Bronchial epithelial cell (primary cell): Measurements from ENCODE around the gene KCNK10. TPM values are rescaled to one million over a fixed set of nuclear protein-coding genes. Genes with fewer than 3 reads are reported as not detected.

ENCODE experiments used
- DNase-seq: peaks from one replicate; pipeline ENCODE4 v3.0.0-alpha.2; 2010; ENCODE audit warnings: low read depth
- FAIRE-seq: peaks from 2 replicates; lab custom pipeline; 2011; peaks lifted over from hg19 to GRCh38; lab: Jason Lieb, UNC
- H3K27me3 ChIP-seq: 2 replicates; pipeline ENCODE4 v1.5.1; 2011; ENCODE audit warnings: low read length; ENCODE audit not compliant: control insufficient read depth, insufficient read depth
- H3K36me3 ChIP-seq: 2 replicates; pipeline ENCODE4 v1.5.1; 2011; ENCODE audit warnings: low read length; ENCODE audit not compliant: control insufficient read depth, insufficient read depth
- H3K4me3 ChIP-seq: 2 replicates; pipeline ENCODE4 v1.5.1; 2011; ENCODE audit warnings: mild to moderate bottlenecking, low read depth, low read length, control low read depth
- total RNA-seq: library from RNA; depleted of rRNA; stranded (reverse); fragments of >200 nt; gene quantifications from 2 replicates; pipeline ENCODE4 v1.2.1, GENCODE V29; 2014
- TF ChIP-seq, protein P1 (sequence below): IDR thresholded peaks from 2 replicates; pipeline ENCODE4 v1.5.1; 2011; ENCODE audit warnings: mild to moderate bottlenecking, moderate library complexity, low read length, control low read depth, inconsistent platforms; ENCODE audit not compliant: insufficient read depth, severe bottlenecking

KCNK10 gene
- total RNA-seq, 1 donor from 2014 or later: not detected

DNA sequence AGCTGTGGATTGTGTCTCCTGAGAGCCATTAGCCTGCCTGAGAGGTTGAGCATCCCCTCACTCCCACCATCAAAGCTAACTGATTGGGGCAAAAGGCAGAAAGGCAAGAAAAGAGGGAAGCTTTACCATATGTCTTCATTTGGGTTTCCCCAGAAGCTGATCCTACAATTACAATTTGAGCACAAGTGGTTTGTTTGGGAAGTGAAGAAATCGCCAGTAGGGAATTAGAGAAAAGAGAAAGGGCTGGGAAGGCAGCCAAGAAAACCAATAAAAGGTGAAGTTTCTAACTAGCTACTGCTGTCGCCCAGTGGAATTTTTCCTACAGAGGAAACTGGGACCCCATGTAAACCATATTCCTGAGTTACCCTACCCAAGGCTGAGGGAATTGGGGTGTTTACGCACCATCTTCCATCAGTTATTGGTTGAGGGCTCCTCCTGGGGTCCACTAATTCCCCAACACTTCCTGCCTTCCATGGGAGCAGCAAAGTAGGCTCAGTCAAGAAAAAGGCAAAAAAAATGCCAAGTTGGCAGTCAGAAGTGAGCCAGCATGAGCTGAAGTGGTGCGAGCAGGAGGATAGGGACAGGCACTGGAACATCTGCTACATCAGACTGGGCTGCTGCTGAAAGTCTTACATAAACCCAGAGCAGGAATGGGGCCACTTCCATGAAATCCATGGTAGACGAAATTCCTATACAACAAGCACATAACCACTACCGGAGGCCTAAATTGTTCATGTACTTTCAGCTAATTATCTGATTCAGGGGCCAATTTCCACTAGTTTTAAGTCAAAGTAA, 17.3 kb downstream of the KCNK10 start:
- DNase-seq: no peak
- H3K4me3 ChIP-seq: no peak overlapping the region
- H3K36me3 ChIP-seq: no peaks in the 10 kb centered on the region
- H3K27me3 ChIP-seq: no peaks in the 10 kb centered on the region
- TF ChIP-seq, protein P1, sequence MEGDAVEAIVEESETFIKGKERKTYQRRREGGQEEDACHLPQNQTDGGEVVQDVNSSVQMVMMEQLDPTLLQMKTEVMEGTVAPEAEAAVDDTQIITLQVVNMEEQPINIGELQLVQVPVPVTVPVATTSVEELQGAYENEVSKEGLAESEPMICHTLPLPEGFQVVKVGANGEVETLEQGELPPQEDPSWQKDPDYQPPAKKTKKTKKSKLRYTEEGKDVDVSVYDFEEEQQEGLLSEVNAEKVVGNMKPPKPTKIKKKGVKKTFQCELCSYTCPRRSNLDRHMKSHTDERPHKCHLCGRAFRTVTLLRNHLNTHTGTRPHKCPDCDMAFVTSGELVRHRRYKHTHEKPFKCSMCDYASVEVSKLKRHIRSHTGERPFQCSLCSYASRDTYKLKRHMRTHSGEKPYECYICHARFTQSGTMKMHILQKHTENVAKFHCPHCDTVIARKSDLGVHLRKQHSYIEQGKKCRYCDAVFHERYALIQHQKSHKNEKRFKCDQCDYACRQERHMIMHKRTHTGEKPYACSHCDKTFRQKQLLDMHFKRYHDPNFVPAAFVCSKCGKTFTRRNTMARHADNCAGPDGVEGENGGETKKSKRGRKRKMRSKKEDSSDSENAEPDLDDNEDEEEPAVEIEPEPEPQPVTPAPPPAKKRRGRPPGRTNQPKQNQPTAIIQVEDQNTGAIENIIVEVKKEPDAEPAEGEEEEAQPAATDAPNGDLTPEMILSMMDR: no peak
- FAIRE-seq: no peak

DNA sequence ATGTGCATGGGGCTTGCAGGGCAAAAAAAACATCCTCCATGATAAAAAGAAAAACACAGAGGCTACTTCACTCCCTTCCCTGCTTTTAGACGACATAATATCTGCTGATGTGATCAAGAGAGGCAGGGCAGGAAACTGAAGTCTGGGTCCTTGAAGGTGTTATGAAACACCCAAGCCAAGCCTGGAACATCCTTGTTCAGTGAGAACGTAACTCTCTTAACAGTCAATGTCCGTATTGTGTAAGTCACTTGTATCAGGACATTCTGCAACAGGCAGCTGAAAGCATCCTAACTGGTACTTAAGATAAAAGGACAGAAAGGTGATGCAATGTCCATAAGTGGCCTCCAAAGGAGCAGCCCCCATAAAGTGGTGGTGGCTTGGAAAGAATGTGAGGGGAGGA, 20.0 kb downstream of the KCNK10 start:
- DNase-seq (no peak), FAIRE-seq (no peak)
- Histone ChIP-seq H3K27me3 (no peaks in the 10 kb centered on the region), H3K36me3 (no peaks in the 10 kb centered on the region), H3K4me3 (no peak overlapping the region)
- TF ChIP-seq, protein P1: no peak

DNA sequence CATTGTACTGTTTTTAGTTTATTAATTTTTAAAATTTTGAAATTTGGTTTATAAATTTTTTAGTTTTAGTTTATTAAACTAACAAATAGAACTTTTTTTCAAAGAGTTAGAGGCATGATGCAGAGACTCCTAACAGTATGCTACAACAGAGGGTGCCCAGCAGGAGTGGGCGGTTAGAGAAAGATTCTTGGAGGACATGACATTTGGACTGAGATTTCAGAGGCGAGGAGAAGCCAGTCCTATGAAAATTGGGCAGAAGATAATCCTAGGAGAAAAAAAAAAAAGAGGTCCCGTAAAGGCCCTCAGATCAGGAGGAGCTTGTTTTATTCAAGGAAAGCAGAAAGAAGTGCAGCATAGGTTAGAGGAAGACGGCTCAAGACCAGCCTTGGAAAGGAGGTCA, 21.7 kb downstream of the KCNK10 start:
- no peaks in the 10 kb centered on the region for H3K27me3 ChIP-seq
- FAIRE-seq: no peak
- DNase-seq: no peak
- TF ChIP-seq, protein P1: no peak
- H3K4me3 ChIP-seq: no peak overlapping the region
- no peaks in the 10 kb centered on the region for H3K36me3 ChIP-seq

DNA sequence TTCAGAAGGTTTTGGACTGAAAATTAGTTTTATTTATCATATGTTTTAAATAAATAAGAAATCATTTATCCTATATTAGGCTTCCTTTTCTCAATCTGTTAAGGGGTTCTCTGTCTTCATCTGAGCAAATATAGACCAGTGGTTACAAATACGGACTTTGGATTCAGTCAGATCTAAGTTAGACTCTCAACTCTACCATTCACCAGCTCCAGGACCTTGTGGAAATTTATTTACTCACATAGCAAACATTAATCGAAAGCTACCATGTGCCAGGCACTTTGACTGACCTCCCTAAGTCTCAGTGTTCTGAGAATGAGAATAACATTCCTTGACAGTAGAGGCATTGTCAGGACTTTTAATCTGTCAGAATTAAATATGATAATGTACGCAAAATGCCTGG, 22.3 kb downstream of the KCNK10 start:
- no peaks in the 10 kb centered on the region for H3K36me3 ChIP-seq
- TF ChIP-seq, protein P1: no peak
- FAIRE-seq (no peak), DNase-seq (no peak)
- no peak overlapping the region for H3K4me3 ChIP-seq
- H3K27me3 ChIP-seq: no peaks in the 10 kb centered on the region

DNA sequence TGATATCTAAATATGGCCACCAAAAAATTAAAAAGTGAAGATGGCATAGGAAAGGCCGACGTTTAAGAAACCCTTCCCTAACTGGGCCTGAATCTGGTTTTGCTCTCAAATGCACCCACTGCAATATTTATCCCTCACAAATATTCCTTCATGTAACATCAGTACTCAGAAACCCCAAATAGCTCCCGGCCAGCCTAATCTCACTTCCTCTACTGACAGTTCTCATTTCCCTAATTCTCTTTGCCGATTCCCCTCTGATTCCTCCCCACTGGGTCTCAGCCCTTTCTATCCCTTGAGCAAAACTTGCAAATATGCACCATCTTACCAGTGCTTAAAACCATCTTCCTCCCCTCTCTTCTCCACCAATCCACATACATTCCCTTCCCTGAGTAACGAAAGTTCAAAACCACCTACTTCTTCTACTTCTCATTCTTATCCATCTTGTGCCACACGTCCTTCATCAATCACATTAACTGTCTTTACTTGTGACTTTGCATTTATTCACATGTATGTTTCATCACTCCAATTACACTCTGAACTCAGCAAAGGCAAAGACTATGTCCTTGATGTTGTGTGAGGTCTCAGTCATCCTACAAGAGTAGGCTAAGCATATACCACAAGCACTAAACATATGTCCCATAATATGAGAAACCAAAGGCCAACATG, 23.1 kb downstream of the KCNK10 start:
- TF ChIP-seq, protein P1: no peak
- DNase-seq (no peak), FAIRE-seq (peak; percentile 70)
- H3K27me3 ChIP-seq: no peaks in the 10 kb centered on the region
- no peak overlapping the region for H3K4me3 ChIP-seq
- H3K36me3 ChIP-seq: no peaks in the 10 kb centered on the region
